HEK293T (cell line): ENCODE data around the gene AQP5.

ENCODE experiments used
- CTCF ChIA-PET: fragments of 350-600 bp; formaldehyde crosslinking; extraction: SDS; loops from one replicate; lab custom pipeline; 2021; ENCODE audit warnings: antibody characterized with exemption, inconsistent platforms; lab: Yijun Ruan, JAX
- POLR2A ChIA-PET: fragments of 350-600 bp; formaldehyde crosslinking; extraction: SDS; loops from one replicate; lab custom pipeline; 2020; ENCODE audit warnings: antibody characterized with exemption, inconsistent platforms; lab: Yijun Ruan, JAX
- DNase-seq: peaks from one replicate; pipeline ENCODE4 v3.0.0; 2012; ENCODE audit warnings: mixed read lengths; ENCODE audit errors: extremely low spot score
- ARNT ChIP-seq: fragments of 450-650 bp; IDR thresholded peaks from 2 replicates; pipeline ENCODE4 v1.6.1; 2017; ENCODE audit warnings: mild to moderate bottlenecking
- BHLHE40 ChIP-seq: fragments of 450-650 bp; IDR thresholded peaks from 2 replicates; pipeline ENCODE4 v1.6.1; 2016; ENCODE audit warnings: mild to moderate bottlenecking, moderate library complexity, borderline replicate concordance
- CTBP1 ChIP-seq: fragments of 450-650 bp; IDR thresholded peaks from 2 replicates; pipeline ENCODE4 v1.6.1; 2016; ENCODE audit warnings: borderline replicate concordance
- ELF4 ChIP-seq: fragments of 450-650 bp; IDR thresholded peaks from 2 replicates; pipeline ENCODE4 v1.6.1; 2017; ENCODE audit warnings: antibody characterized with exemption
- FOXA1 ChIP-seq: fragments of 450-650 bp; IDR thresholded peaks from 2 replicates; pipeline ENCODE4 v1.6.1; 2016; ENCODE audit warnings: mild to moderate bottlenecking
- FOXK2 ChIP-seq: fragments of 450-650 bp; IDR thresholded peaks from 2 replicates; pipeline ENCODE4 v1.6.1; 2016; ENCODE audit warnings: mild to moderate bottlenecking
- FOXM1 ChIP-seq: fragments of 450-650 bp; IDR thresholded peaks from 2 replicates; pipeline ENCODE4 v1.6.1; 2017; ENCODE audit warnings: mild to moderate bottlenecking, borderline replicate concordance
- HDGF ChIP-seq: fragments of 450-650 bp; IDR thresholded peaks from 2 replicates; pipeline ENCODE4 v1.6.1; 2017; ENCODE audit warnings: antibody characterized with exemption, borderline replicate concordance
- L3MBTL2 ChIP-seq: fragments of 450-650 bp; conservative IDR thresholded peaks from 2 replicates; pipeline ENCODE4 v1.6.1; 2016; ENCODE audit warnings: mild to moderate bottlenecking
- LEF1 ChIP-seq: fragments of 450-650 bp; IDR thresholded peaks from 2 replicates; pipeline ENCODE4 v1.6.1; 2017; ENCODE audit warnings: mild to moderate bottlenecking, borderline replicate concordance
- NFRKB ChIP-seq: fragments of 450-650 bp; IDR thresholded peaks from 2 replicates; pipeline ENCODE4 v1.6.1; 2016; ENCODE audit warnings: mild to moderate bottlenecking, moderate library complexity
- SP1 ChIP-seq: fragments of 450-650 bp; IDR thresholded peaks from 2 replicates; pipeline ENCODE4 v1.6.1; 2017
- SUZ12 ChIP-seq: fragments of 450-650 bp; IDR thresholded peaks from 2 replicates; pipeline ENCODE4 v1.6.1; 2016; ENCODE audit warnings: mild to moderate bottlenecking
- TARDBP ChIP-seq: fragments of 450-650 bp; IDR thresholded peaks from 2 replicates; pipeline ENCODE4 v1.6.1; 2016
- ZNF384 ChIP-seq: fragments of 450-650 bp; IDR thresholded peaks from 2 replicates; pipeline ENCODE4 v1.6.1; 2016
- TF ChIP-seq, protein P1 (sequence below): fragments of 450-650 bp; IDR thresholded peaks from 2 replicates; pipeline ENCODE4 v1.6.1; 2016

The AQP5 gene

DNA sequence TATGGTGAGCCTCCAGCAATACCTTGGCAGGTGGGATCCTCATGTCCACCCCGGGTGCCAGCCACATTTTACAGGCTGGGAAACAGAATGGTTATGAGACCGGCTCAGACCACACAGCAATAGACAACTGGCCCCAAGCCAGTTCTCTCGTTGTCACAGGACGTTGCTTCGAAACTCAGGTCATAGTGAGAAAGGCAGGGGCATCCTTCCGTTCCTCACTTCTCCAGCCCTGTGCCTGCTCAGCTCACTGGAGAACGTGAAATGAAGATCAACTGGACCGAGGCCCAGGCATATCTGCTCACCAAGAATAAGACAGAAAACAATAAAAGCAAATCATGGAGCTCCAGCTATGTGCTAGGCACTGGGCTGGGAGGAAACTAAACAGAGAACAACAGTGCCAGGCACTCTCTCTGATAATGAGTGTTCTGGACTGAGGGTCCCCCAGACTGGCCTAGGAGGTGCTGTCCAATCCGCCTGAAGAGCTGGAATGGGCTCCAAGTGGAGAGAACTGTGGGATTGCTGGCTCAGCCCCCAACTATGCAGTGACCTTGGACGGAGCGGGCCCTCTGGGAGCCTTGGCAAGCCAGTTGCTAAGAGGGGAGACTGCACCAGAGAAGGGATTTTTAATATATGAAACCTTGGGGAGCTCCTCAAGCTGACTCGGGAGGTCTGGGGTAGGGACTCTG lies 39.2 kb upstream of the AQP5 start:
- no peak for DNase-seq
- TF ChIP-seq, protein P1, sequence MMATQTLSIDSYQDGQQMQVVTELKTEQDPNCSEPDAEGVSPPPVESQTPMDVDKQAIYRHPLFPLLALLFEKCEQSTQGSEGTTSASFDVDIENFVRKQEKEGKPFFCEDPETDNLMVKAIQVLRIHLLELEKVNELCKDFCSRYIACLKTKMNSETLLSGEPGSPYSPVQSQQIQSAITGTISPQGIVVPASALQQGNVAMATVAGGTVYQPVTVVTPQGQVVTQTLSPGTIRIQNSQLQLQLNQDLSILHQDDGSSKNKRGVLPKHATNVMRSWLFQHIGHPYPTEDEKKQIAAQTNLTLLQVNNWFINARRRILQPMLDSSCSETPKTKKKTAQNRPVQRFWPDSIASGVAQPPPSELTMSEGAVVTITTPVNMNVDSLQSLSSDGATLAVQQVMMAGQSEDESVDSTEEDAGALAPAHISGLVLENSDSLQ: no peak
- TF ChIP-seq ZNF384 (no peak), L3MBTL2 (no peak), ELF4 (no peak), LEF1 (no peak), FOXM1 (no peak), SP1 (no peak), FOXK2 (no peak)
- ChIA-PET CTCF (interaction anchor here (0.6 to 0.7 kb wide), 2 partner anchors 23 to 44 kb away, joined by 3 read pairs; no protein-coding TSS in a partner anchor), POLR2A (no interaction called here)

DNA sequence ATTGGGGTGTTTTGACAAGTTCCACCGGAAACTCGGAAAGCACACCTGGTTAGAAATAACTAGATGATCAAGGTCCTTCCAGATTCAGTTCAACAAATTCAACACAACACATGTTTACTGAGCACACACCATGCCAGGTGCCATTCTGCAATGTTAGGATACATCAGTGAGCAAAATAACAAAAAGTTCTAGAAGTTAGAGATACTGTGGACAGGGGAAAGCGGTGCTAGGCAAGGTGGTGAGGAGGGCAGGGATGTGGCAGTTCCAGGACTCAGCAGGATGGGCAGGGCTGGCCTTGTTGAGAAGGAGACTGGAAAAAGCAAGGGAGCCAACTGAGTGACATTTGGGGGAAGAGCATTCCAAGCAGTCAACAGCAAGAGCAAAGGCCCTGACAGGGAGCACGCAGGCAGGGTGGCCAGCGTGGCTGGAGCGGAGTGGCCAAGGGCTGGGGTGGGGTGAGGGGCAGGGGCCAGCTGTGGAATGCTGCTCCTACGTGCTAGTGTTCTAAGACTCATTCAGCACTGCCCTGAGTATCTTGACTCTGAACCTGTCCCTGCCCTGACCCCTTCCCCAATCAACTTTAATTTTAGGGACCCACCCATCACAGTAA lies 38.5 kb upstream of the AQP5 start:
- ChIA-PET POLR2A (no interaction called here), CTCF (no interaction called here)
- TF ChIP-seq FOXA1 (no peak), SUZ12 (no peak), HDGF (no peak), ELF4 (no peak), LEF1 (no peak), FOXK2 (no peak), NFRKB (no peak), CTBP1 (no peak), BHLHE40 (no peak), L3MBTL2 (no peak), FOXM1 (no peak), ARNT (no peak), ZNF384 (no peak), TARDBP (no peak), SP1 (no peak)
- TF ChIP-seq, protein P1: no peak
- DNase-seq: no peak

DNA sequence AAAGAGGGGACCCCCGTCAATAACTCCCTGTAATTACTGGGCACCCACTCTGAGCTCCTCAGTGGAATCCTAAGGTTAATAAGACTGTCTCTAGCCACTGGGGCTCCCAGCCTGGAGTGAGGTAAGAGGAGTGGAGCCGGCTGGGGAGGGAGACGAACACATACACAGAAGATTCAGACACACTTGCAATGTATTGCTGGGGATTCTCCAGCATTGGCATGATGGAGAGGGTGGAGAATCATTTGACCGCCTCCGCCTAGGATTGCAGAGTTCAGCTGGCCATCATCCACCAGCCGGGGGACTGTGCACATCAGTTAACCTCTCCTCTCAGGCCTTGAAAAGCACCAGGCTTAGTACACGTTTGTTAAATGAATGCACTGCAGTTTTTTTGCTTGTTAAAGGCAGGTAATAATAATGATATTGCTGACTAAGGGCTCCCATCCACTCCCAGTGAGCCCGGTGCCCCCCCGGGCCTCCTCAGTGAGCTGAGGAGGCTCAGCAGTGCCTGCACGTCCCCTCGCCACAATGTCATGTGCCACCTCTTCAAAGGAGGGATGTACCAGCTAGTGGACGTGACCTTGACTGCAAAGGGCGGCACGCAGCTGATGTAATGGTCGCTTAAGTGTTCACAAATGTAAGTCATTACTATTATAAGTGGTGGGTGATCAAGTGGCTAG lies 37.7 kb upstream of the AQP5 start:
- TF ChIP-seq TARDBP (no peak), FOXK2 (no peak), ZNF384 (no peak), L3MBTL2 (no peak), HDGF (no peak), ELF4 (no peak), NFRKB (no peak), CTBP1 (no peak), SP1 (no peak), BHLHE40 (no peak), FOXM1 (no peak)
- TF ChIP-seq, protein P1: no peak
- POLR2A ChIA-PET: no interaction called here
- no peak for DNase-seq
- CTCF ChIA-PET: no interaction called here

DNA sequence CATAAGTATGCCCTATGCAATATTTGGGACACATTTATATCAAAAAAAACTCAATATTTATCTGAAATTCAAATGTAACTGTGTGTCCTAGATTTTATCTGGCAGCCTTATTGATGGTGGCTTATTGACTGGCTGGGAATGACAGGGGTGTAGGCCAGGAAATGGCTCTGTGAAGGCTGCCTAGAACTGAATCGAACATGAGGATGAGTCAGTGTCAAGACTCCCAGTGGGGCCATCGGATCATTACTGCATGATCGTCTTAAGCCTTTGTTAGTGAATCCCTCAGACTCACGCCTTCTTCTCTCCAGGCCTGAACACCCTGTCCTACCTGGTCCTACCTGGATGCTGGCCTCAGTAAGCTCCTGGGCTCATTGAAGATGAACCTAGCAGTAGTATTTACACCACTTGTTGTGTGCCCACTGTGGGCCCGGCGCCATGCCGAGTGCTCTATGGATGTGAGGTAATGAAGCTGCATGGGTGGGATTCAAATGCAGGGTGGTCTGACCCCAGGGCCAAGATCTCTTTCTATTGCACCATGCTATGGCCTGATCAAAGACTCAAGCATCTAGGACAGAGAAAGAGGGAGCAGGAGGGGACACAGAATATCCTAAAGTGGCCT lies 36.9 kb upstream of the AQP5 start:
- CTCF ChIA-PET: no interaction called here
- DNase-seq: no peak
- POLR2A ChIA-PET: no interaction called here
- TF ChIP-seq SUZ12: no peak
- no peak for TF ChIP-seq SP1
- TF ChIP-seq HDGF: no peak
- TF ChIP-seq FOXK2: no peak
- TF ChIP-seq BHLHE40: no peak
- no peak for TF ChIP-seq FOXM1
- TF ChIP-seq TARDBP: no peak
- no peak for TF ChIP-seq NFRKB

DNA sequence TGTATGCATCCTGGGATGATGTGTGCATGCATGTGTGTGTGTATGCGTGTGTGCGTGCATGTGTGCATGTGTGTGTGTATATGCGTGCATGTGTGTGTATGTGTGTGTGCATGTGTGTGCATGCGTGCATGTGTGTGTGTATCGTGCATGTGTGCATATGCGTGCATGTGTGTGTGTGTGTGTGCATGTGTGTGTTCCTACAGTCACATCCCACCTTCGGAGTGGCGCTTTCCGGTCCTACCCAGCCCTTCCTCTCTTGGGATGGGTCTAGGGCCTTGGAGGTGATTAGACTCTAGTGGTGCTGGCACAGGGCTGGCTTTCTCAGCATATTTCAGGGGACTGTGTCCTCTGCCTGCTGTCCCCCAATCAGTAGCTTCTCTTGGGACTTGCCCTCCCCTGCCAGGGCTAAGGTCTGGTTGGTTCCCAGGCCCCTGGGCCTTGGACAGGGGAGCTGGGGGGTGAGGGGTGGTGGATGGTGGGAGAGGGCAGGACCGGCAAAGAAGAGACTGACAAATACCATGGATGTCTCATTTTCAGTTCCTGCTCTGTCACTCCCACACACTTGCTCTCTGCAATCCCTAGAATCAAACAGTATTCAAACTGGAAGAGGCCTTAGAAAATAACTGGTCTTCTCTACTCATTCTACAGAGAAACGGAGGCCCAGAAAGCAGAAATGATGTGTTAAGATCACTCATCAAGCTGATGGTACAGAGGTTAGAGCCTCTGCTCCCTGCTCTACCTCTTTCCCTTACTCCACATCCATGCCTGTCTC lies 36.1 kb upstream of the AQP5 start:
- POLR2A ChIA-PET: no interaction called here
- no peak for TF ChIP-seq L3MBTL2
- no peak for TF ChIP-seq FOXA1
- no peak for TF ChIP-seq BHLHE40
- TF ChIP-seq TARDBP: no peak
- no peak for TF ChIP-seq FOXK2
- no peak for TF ChIP-seq ARNT
- no peak for TF ChIP-seq SUZ12
- CTCF ChIA-PET: interaction anchor here (2.5 kb wide), 1 partner anchor 20 kb away, joined by 11 read pairs; no protein-coding TSS in a partner anchor
- no peak for DNase-seq
